IPS-20b (cell line): ENCODE data around the gene MIB2.
"Not testable (repeated sequence)": the region's sequence is repeated elsewhere in the genome, so short reads cannot be mapped to it uniquely, and the experiment has no call there.

Experiments used
- H3K27ac ChIP-seq: one replicate; pipeline ENCODE4 v1.5.1; 2013; ENCODE audit warnings: low read length
- H3K27me3 ChIP-seq: 2 replicates; pipeline ENCODE4 v1.6.1; 2013; ENCODE audit warnings: mild to moderate bottlenecking, low read length, inconsistent platforms; ENCODE audit not compliant: insufficient read depth
- H3K36me3 ChIP-seq: 2 replicates; pipeline ENCODE4 v1.6.1; 2013; ENCODE audit warnings: low read depth, mild to moderate bottlenecking, inconsistent platforms, low read length, moderate library complexity; ENCODE audit not compliant: insufficient read depth
- H3K4me1 ChIP-seq: 2 replicates; pipeline ENCODE4 v1.6.1; 2013; ENCODE audit warnings: mild to moderate bottlenecking, control low read depth, inconsistent platforms, low read length, moderate library complexity; ENCODE audit not compliant: insufficient read depth
- H3K4me3 ChIP-seq: 2 replicates; pipeline ENCODE4 v1.5.1; 2013; ENCODE audit warnings: mild to moderate bottlenecking, low read length, inconsistent platforms
- H3K9ac ChIP-seq: 2 replicates; pipeline ENCODE4 v1.6.1; 2013; ENCODE audit warnings: low read depth, mild to moderate bottlenecking, inconsistent platforms, low read length, moderate library complexity
- H3K9me3 ChIP-seq: 2 replicates; pipeline ENCODE4 v1.6.1; 2013; ENCODE audit warnings: mild to moderate bottlenecking, low read depth, low read length, inconsistent platforms; ENCODE audit not compliant: insufficient read depth

MIB2 gene

DNA sequence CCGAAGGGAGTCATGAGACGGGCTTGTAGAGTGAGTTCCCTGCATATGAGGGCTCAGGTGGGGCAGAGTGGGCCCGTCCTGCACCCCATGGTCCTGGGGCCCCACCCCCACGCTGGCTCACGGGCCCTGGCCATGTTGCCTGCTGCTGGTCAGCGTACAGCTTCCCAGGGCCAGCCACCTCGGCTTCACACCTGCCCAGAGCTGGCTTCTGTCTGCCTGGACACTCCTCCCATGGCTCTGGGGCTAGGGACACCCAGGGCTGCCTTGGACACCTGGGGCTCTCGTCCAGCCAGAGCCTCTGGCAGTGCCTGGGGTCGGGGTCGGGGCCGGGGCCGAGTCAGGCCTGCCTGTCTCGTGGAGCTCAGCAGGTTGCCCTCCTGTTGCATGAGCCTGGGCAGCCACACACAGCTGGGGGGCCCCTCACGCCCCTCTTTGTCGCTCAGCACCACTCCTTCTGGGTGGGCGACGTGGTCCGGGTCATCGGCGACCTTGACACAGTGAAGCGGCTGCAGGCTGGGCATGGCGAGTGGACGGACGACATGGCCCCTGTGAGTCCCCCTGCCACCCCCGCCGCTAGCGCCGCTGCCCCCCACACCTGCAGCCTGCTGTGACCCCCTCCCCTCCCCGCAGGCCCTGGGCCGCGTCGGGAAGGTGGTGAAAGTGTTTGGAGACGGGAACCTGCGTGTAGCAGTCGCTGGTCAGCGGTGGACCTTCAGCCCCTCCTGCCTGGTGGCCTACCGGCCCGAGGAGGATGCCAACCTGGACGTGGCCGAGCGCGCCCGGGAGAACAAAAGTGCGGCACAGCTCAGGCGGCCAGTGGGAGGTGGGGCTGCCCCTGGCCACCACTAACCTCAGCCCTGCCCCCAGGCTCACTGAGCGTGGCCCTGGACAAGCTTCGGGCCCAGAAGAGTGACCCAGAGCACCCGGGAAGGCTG lies 11.2 kb downstream of the MIB2 start:
- Histone ChIP-seq H3K4me3 (no peak overlapping the region), H3K4me1 (no peaks in the 10 kb centered on the region), H3K9me3 (no peaks in the 10 kb centered on the region), H3K27me3 (peaks cover 14% of the 10 kb centered on the region), H3K36me3 (no peaks in the 10 kb centered on the region), H3K9ac (no peak overlapping the region), H3K27ac (no peak overlapping the region)

DNA sequence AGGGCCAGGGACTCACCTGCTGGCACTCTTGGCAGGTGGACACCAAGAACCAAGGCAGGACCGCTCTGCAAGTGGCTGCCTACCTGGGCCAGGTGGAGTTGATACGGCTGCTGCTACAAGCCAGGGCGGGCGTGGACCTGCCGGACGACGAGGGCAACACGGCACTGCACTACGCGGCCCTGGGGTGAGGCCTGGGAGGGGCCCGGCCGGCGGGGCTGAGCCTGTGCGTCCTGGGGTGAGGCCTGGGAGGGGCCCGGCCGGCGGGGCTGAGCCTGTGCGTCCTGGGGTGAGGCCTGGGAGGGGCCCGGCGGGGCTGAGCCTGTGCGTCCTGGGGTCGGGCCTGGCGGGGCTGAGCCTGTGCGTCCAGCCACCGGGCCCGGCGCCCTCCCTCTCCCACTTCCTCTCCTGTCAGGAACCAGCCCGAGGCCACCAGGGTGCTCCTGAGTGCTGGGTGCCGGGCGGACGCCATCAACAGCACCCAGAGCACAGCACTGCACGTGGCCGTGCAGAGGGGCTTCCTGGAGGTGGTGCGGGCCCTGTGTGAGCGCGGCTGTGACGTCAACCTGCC lies 12.0 kb downstream of the MIB2 start:
- Histone ChIP-seq H3K9me3 (no peaks in the 10 kb centered on the region), H3K36me3 (no peaks in the 10 kb centered on the region), H3K9ac (no peak overlapping the region), H3K27ac (no peak overlapping the region), H3K4me3 (no peak overlapping the region), H3K27me3 (peaks cover 22% of the 10 kb centered on the region), H3K4me1 (no peaks in the 10 kb centered on the region)

DNA sequence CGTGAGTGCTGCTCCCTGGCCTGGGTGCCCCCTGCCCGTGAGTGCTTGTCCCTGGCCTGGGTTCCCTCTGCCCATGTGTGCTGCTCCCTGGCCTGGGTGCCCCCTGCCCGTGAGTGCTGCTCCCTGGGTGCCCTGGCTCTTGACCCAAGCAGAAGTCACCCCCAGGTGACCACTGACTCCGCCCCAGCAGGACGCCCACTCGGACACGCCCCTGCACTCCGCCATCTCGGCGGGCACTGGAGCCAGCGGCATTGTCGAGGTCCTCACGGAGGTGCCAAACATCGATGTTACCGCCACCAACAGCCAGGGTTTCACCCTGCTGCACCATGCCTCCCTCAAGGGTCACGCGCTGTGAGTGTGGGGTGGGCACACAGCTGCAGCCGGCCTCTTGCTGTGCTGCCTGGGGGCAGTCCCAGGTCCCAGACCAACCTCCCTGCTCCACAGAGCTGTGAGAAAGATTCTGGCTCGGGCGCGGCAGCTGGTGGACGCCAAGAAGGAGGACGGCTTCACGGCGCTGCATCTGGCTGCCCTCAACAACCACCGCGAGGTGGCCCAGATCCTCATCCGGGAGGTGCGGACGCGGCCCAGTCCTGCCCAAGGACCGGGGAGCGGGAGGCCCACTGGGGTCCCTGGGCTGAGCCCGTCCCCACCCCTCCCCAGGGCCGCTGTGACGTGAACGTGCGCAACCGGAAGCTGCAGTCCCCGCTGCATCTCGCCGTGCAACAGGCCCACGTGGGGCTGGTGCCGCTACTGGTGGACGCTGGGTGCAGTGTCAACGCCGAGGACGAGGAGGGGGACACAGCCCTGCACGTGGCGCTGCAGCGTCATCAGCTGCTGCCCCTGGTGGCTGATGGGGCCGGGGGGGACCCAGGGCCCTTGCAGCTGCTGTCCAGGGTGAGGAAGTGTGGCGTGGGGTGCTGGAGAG lies 12.8 kb downstream of the MIB2 start:
- H3K9me3 ChIP-seq = no peaks in the 10 kb centered on the region
- no peaks in the 10 kb centered on the region for H3K4me1 ChIP-seq
- no peak overlapping the region; the same call in 1 of the 2 replicates for H3K4me3 ChIP-seq
- H3K27ac ChIP-seq = no peak overlapping the region
- H3K9ac ChIP-seq = no peak overlapping the region
- H3K36me3 ChIP-seq = no peaks in the 10 kb centered on the region
- peaks cover 23% of the 10 kb centered on the region for H3K27me3 ChIP-seq

DNA sequence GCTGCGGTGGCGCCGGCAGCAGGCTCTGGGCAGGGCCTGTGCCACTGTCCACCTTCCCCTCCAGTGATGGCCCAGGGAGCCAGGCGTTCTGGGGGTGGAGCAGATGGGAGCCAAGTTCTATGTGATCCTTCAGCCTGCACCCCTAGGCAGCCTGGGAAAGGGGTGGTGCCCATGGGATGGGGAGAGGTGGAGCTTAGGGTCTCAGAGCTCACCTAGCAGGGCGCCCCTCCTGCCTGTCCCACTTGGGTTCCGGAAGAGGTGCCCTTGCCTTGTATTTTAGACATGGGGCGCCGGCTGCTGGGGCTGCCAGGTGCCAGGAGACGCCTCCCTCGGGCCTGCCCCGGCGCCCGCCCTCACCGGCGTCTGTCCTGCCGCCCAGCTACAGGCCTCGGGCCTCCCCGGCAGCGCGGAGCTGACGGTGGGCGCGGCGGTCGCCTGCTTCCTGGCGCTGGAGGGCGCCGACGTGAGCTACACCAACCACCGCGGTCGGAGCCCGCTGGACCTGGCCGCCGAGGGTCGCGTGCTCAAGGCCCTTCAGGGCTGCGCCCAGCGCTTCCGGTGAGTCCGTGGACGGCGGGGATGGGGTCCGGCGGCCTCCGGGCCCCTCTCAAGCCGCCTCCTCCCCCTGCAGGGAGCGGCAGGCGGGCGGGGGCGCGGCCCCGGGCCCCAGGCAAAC lies 13.6 kb downstream of the MIB2 start:
- H3K36me3 ChIP-seq = no peaks in the 10 kb centered on the region
- no peaks in the 10 kb centered on the region for H3K4me1 ChIP-seq
- no peaks in the 10 kb centered on the region for H3K9me3 ChIP-seq
- no peak overlapping the region for H3K9ac ChIP-seq
- H3K27ac ChIP-seq = no peak overlapping the region
- peaks cover 23% of the 10 kb centered on the region for H3K27me3 ChIP-seq
- H3K4me3 ChIP-seq = peak overlapping the region; percentile 54; the same call in 1 of the 2 replicates

DNA sequence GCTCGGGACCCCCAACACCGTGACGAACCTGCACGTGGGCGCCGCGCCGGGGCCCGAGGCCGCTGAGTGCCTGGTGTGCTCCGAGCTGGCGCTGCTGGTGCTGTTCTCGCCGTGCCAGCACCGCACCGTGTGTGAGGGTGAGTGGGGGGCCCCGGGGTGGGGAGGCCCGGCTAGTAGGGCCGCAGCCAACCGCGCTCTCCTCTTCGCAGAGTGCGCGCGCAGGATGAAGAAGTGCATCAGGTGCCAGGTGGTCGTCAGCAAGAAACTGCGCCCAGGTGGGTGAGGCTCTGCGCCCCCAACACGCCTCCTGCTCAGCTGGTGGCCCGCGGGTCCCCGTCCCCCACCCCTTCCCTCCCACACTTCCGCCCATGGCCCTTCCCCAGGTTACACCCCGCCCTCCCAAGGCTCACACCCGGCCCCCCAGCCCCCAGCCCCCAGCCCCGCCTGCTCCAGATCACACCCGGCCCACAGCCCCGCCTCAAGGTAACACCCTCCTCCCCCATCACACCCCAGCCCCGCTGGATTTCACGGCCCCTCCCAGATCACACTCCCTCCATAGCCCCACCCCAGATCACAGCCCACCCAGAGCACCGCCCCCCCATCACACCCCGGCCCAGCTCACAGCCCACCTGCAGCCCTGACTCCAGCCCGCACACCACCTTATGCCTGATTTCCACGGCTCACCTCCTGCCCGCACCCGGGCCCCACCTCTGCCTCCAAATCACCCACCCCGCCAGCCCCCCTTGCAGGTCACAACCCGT lies 14.3 kb downstream of the MIB2 start:
- H3K4me3 ChIP-seq = peak overlapping the region; percentile 54; the same call in 1 of the 2 replicates
- no peaks in the 10 kb centered on the region for H3K36me3 ChIP-seq
- no peaks in the 10 kb centered on the region for H3K4me1 ChIP-seq
- no peak overlapping the region for H3K9ac ChIP-seq
- no peaks in the 10 kb centered on the region for H3K9me3 ChIP-seq
- H3K27me3 ChIP-seq = peaks cover 23% of the 10 kb centered on the region
- H3K27ac ChIP-seq = no peak overlapping the region

DNA sequence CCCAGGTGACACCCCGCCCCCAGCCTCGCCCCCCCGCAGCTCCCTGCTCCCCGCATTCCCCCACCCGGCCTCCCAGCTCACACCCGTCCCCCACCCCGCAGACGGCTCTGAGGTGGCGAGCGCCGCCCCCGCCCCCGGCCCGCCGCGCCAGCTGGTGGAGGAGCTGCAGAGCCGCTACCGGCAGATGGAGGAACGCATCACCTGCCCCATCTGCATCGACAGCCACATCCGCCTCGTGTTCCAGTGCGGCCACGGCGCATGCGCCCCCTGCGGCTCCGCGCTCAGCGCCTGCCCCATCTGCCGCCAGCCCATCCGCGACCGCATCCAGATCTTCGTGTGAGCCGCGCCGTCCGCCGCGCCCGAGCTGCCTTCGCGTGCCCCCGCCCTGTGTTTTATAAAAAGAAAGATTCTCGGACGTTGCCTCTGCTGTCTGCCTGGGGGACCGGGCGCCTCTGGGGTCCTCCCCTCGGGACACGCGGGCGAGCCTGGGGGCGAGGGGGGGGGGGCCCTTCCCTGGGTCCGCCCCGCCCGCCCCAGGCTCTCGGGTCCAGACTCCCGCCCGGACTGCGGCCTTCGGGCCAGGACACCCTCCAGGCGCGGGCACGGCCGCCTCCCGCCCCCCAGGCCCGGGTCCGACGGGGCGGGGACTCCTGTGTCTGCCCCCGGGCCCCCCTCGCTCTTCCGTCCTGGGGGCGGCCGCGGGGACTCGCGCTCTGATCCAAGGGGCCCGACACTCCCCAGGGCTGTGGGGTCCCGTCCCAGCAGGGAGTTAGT lies 15.1 kb downstream of the MIB2 start:
- no peaks in the 10 kb centered on the region for H3K9me3 ChIP-seq
- no peaks in the 10 kb centered on the region for H3K36me3 ChIP-seq
- no peak overlapping the region for H3K27ac ChIP-seq
- no peaks in the 10 kb centered on the region for H3K4me1 ChIP-seq
- no peak overlapping the region for H3K9ac ChIP-seq
- peaks cover 23% of the 10 kb centered on the region for H3K27me3 ChIP-seq
- H3K4me3 ChIP-seq = no peak overlapping the region

DNA sequence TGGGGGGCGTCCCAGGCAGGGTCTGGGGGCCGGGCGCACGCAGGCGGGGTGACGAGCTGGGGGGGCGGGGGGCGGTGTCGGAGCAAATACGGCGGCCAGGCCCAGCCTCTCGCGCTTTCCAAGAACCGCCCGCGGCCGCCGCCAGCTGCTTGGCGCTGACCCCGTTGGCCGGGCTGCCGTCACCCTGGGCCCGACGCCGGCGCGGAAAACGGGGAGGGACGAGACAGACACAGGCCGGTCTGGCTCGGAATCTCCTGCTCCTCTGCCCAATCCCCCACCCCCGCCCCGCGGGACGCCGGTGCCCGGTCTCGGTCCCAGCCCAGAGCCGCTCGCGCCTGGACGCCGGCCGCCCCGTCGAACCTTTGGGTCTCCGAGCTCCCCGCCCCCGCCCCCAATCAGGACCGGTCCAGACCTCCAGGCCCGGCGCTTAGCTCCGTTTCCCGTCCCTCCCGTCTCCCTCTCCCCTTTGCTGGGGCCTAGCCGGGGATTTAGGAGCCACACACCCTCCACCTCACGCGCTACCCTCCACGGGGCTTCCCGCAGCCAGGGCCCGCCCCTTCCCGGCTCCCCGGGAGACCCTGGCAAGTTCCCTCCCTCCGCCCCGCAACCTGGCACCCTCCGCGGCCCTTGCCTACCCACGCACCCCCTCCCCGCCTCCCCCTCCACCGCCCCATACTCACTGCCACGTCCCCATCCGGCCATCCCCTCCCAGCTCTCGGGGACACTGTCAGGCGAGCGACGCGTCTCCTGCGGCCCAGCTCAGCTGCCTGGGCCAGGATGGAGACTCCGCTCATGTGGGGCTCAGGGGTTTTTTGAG lies 15.9 kb downstream of the MIB2 start:
- H3K27ac ChIP-seq = no peak overlapping the region
- H3K4me3 ChIP-seq = peak overlapping the region; percentile 30; the same call in 1 of the 2 replicates
- H3K9ac ChIP-seq = no peak overlapping the region

DNA sequence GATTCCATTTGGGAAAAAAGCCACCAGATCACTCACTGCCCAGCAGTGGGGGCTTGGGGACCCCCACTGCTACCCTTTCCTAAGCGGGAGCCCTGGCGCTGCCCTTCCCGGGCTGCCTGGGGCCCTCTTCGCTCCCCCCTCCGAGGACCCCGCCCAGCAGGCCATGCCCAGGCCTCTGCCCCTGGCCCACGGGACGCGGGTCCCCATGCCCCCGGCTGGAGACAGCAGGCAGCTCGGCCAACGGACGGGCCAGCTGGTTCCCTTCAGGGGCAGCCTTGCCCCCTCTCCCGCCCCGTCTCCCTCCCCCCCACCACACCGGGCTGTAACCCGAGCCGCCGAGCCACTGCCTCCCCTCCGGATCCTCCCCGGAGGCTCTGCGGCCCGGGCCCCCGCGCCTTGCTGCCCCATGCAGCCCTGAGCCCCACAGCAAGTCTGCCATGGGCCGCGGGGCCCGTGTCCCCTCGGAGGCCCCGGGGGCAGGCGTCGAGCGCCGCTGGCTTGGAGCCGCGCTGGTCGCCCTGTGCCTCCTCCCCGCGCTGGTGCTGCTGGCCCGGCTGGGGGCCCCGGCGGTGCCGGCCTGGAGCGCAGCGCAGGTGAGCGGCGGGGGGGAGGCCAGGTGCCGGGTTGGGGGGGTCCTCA lies 16.6 kb downstream of the MIB2 start, which contains the start of gene MMP23B:
MMP23B (plus strand) TSS at position 392 of the 639 bp plus-strand sequence; CDS start at position 438, 46 bp downstream.
- Histone ChIP-seq H3K27ac (no peak within 1 kb of the TSS), H3K9ac (no peak within 1 kb of the TSS)

More for the DNA sequence above, 15.9 kb downstream of the MIB2 start:
- Histone ChIP-seq H3K27me3 (peaks cover 23% of the 10 kb centered on the region), H3K4me1 (no peaks in the 10 kb centered on the region), H3K9me3 (no peaks in the 10 kb centered on the region), H3K36me3 (no peaks in the 10 kb centered on the region)

DNA sequence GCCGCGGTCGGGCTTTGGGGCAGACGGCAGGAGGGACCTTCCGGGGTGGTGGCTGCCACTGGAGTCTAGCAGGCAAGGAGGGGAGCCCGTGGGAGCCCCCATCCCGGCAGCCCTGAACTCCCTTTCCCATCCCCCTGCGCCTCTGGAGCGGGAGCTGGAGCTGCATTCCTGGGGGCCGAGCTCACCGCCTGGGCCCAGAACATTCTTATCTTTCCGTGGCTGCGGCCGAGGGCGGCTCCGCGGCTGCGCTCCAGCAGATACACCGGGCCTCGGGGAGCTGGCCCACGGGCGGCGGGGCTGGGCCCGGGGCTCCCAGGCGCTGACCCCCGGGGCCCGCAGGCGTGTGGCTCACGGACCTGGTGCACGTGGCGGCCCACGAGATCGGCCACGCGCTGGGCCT lies 18.1 kb downstream of the MIB2 start:
- not testable (repeated sequence) for H3K9me3 ChIP-seq, H3K9ac ChIP-seq, H3K27ac ChIP-seq, H3K4me1 ChIP-seq, H3K36me3 ChIP-seq, H3K4me3 ChIP-seq
- H3K27me3 ChIP-seq = peaks cover 23% of the 10 kb centered on the region

More for the DNA sequence above, 16.6 kb downstream of the MIB2 start, which contains the start of gene MMP23B:
- Histone ChIP-seq H3K9me3 (no peaks in the 10 kb centered on the region), H3K4me3 (peak within 1 kb of the TSS; percentile 30; the same call in 1 of the 2 replicates), H3K4me1 (no peaks in the 10 kb centered on the region), H3K36me3 (peaks cover 6% of the 10 kb centered on the region; the same call in 1 of the 2 replicates), H3K27me3 (peaks cover 23% of the 10 kb centered on the region)
